DOHH2 (cell line): Measurements from ENCODE around the gene MEF2A.

Source experiments
- H3F3A ChIP-seq: fragments of 200-600 bp; sonication (generic), shearing (Covaris generic); 2 replicates; pipeline ENCODE4 v1.6.0; 2016; ENCODE audit warnings: antibody characterized with exemption, mild to moderate bottlenecking; ENCODE audit not compliant: control insufficient read depth, insufficient read depth
- H3K27ac ChIP-seq: fragments of 200-600 bp; sonication (generic); 2 replicates; pipeline ENCODE4 v1.5.1; 2014; ENCODE audit warnings: low read depth, mild to moderate bottlenecking, low read length, moderate library complexity
- H3K27me3 ChIP-seq: fragments of 200-600 bp; sonication (generic); 2 replicates; pipeline ENCODE4 v1.6.1; 2014; ENCODE audit warnings: mild to moderate bottlenecking, low read length, mixed read lengths; ENCODE audit not compliant: control insufficient read depth
- H3K36me3 ChIP-seq: fragments of 200-600 bp; sonication (generic); 2 replicates; pipeline ENCODE4 v1.6.1; 2014; ENCODE audit warnings: mild to moderate bottlenecking, low read length, moderate library complexity, mixed read lengths; ENCODE audit not compliant: control insufficient read depth
- H3K4me1 ChIP-seq: fragments of 200-600 bp; sonication (generic); 2 replicates; pipeline ENCODE4 v1.6.1; 2014; ENCODE audit warnings: mild to moderate bottlenecking, low read length, mixed read lengths; ENCODE audit not compliant: control insufficient read depth
- H3K4me2 ChIP-seq: fragments of 200-600 bp; sonication (generic); 2 replicates; pipeline ENCODE4 v1.6.0; 2014; ENCODE audit warnings: mild to moderate bottlenecking, low read length, moderate library complexity
- H3K4me3 ChIP-seq: fragments of 200-600 bp; sonication (generic); 2 replicates; pipeline ENCODE4 v1.5.1; 2014; ENCODE audit warnings: mild to moderate bottlenecking, low read length, mixed read lengths
- H3K79me2 ChIP-seq: fragments of 200-600 bp; sonication (generic); 2 replicates; pipeline ENCODE4 v1.6.1; 2014; ENCODE audit warnings: mild to moderate bottlenecking, low read length, mixed read lengths; ENCODE audit not compliant: control insufficient read depth
- H3K9me2 ChIP-seq: fragments of 200-600 bp; sonication (generic); replicated peaks from 2 replicates; pipeline ENCODE4 v1.6.1; 2014; ENCODE audit warnings: mild to moderate bottlenecking, low read length, mixed read lengths; ENCODE audit not compliant: control insufficient read depth
- H3K9me3 ChIP-seq: fragments of 200-600 bp; sonication (generic); 2 replicates; pipeline ENCODE4 v1.6.1; 2014; ENCODE audit warnings: antibody characterized with exemption, low read length, mixed read lengths; ENCODE audit not compliant: control insufficient read depth, insufficient read depth
- H4K20me1 ChIP-seq: fragments of 200-600 bp; sonication (generic); 2 replicates; pipeline ENCODE4 v1.6.0; 2014; ENCODE audit warnings: low read depth, mild to moderate bottlenecking, antibody characterized with exemption, low read length, moderate library complexity; ENCODE audit not compliant: control insufficient read depth, insufficient read depth
- CTCF ChIP-seq: fragments of 200-600 bp; sonication (generic); IDR thresholded peaks from one replicate; pipeline ENCODE4 v1.5.1; 2014; ENCODE audit warnings: antibody characterized with exemption, mild to moderate bottlenecking, low read depth, low read length; ENCODE audit not compliant: poor library complexity, severe bottlenecking
- EZH2phosphoT487 ChIP-seq: fragments of 200-600 bp; sonication (generic); IDR thresholded peaks from 2 replicates; pipeline ENCODE4 v1.6.1; 2017; ENCODE audit warnings: borderline replicate concordance, mild to moderate bottlenecking, antibody characterized with exemption, low read length, moderate library complexity, mixed read lengths

Gene MEF2A

DNA sequence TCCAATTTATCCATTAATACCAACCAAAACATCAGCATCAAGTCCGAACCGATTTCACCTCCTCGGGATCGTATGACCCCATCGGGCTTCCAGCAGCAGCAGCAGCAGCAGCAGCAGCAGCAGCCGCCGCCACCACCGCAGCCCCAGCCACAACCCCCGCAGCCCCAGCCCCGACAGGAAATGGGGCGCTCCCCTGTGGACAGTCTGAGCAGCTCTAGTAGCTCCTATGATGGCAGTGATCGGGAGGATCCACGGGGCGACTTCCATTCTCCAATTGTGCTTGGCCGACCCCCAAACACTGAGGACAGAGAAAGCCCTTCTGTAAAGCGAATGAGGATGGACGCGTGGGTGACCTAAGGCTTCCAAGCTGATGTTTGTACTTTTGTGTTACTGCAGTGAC, 146.6 kb downstream of the MEF2A start:
- no peaks in the 10 kb centered on the region for H3K4me1 ChIP-seq
- no peak overlapping the region for H3K4me3 ChIP-seq
- peaks cover 81% of the 10 kb centered on the region for H3K36me3 ChIP-seq
- no peaks in the 10 kb centered on the region; the same call in 1 of the 2 replicates for H4K20me1 ChIP-seq
- H3K27ac ChIP-seq, result no peak overlapping the region
- TF ChIP-seq EZH2phosphoT487, result no peak
- TF ChIP-seq CTCF, result no peak
- H3K4me2 ChIP-seq, result no peak overlapping the region
- peaks cover 7% of the 10 kb centered on the region for H3F3A ChIP-seq
- H3K9me3 ChIP-seq, result no peaks in the 10 kb centered on the region
- no peaks in the 10 kb centered on the region for H3K27me3 ChIP-seq
- no peaks in the 10 kb centered on the region for H3K9me2 ChIP-seq
- H3K79me2 ChIP-seq, result no peaks in the 10 kb centered on the region

DNA sequence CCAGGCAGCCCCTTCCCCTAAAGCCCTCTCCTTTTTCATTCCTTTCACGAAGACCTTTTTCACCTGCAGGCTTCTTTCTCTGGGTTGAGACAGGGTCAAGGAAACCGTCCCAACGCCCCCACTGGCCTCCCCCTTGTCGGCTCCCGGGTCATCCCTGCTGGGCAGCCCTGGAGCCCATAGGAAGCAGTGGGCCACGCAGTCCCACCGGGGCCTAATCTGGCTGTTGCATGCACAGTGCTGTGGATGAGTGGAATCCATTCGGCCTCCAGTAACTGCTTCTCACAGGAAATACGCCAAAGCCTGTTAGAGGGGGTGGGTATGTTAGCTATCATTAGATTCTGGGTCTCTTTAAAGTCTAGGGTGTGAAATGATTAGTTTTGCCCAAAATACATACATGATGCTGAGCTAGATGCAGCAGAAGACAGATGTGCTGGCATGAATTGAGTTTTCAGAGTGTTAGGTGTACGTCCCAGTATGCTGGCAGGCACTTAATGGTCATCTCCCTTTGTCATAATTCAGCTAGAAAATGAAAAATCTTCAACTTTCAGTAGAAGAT, 150.8 kb downstream of the MEF2A start:
- Histone ChIP-seq H3K4me3 (no peak overlapping the region), H3K27ac (no peak overlapping the region), H3K27me3 (no peaks in the 10 kb centered on the region), H3K4me1 (peaks cover 22% of the 10 kb centered on the region), H3K9me2 (no peaks in the 10 kb centered on the region), H4K20me1 (no peaks in the 10 kb centered on the region; the same call in 1 of the 2 replicates), H3F3A (peaks cover 9% of the 10 kb centered on the region), H3K4me2 (no peak overlapping the region), H3K36me3 (peaks cover 43% of the 10 kb centered on the region), H3K79me2 (no peaks in the 10 kb centered on the region), H3K9me3 (no peaks in the 10 kb centered on the region)
- TF ChIP-seq CTCF (no peak), EZH2phosphoT487 (no peak)

DNA sequence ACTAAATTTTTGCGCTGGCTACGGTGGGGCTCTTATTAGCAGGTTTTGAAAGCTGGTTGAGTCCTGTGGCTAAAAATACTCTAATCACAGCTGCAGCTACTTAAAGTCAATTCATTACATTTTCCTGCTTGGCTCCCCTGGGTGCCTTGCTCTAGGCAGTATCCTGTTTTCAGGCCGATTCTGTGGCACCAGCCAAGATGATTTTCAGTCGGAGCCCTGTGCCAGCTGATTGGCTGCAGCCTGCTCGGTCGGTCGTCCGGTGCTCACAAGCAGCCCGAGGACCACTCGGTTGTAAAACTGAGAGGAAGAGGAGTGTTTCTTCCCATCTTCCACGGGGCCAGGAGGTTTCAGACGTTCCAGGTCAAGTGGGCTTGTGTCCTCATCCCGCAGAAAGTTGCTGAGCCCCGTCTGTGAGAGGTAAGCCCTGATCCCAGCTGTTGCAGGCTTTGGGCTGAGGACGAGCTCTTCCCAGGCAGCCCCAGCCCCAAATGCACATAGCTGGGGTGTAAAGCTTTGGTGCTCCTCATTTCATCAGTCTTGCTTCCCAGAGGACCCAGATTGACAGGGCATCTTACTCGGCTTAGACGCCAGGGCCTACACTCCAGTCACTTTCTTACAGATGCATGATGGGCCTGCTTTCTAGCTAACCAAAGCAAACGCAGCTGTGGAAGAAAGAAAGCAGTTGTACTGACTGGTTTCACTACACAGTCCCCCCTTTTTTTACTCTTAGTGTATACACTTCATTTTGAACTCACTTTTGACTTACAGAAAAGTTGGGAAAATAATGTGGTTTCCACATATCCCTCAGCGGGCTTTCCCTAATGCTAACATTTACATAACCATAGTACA, 151.6 kb downstream of the MEF2A start:
- H3K27ac ChIP-seq, result no peak overlapping the region
- H3K36me3 ChIP-seq, result peaks cover 36% of the 10 kb centered on the region
- no peaks in the 10 kb centered on the region; the same call in 1 of the 2 replicates for H4K20me1 ChIP-seq
- no peak overlapping the region for H3K4me2 ChIP-seq
- TF ChIP-seq CTCF, result no peak
- TF ChIP-seq EZH2phosphoT487, result no peak
- no peaks in the 10 kb centered on the region for H3K79me2 ChIP-seq
- H3K4me1 ChIP-seq, result peaks cover 22% of the 10 kb centered on the region
- no peaks in the 10 kb centered on the region for H3K27me3 ChIP-seq
- H3K4me3 ChIP-seq, result no peak overlapping the region
- H3K9me3 ChIP-seq, result no peaks in the 10 kb centered on the region
- no peaks in the 10 kb centered on the region for H3K9me2 ChIP-seq
- H3F3A ChIP-seq, result peaks cover 9% of the 10 kb centered on the region
